HG02588 (cell line): ENCODE data around the gene CCL24.
"Not testable (repeated sequence)": the region's sequence is repeated elsewhere in the genome, so short reads cannot be mapped to it uniquely, and the experiment has no call there.

ENCODE experiments used
- ATAC-seq: cut with Tn5 transposase; IDR thresholded peaks from one replicate; pipeline ENCODE4 v1.9.1; 2021; ENCODE audit warnings: mild to moderate bottlenecking, moderate library complexity; ENCODE audit not compliant: unreplicated experiment

Gene CCL24

GRCh38 chr7:75820688-75821087 is 7.1 kb upstream of the CCL24 start:
- no peak for ATAC-seq

DNA sequence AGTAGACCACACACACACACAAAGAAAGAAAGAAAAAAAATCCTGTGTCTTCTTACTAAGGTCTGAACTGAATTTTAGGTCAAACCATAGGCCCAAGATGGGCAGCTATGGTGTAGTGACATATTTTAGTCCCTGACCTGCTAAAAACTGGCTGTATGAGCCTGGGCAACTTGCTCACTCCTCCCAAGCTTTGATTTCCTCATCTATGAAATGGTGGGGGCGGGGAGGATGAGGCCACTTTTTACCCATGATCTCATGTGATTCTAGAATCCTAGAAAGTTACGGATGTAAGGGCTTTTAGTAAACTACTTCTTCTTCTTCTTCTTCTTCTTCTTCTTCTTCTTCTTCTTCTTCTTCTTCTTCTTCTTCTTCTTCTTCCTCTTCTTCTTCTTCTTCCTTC is 6.1 kb upstream of the CCL24 start:
- no peak for ATAC-seq

GRCh38 chr7:75818472-75818871 is 4.9 kb upstream of the CCL24 start:
- ATAC-seq, result no peak

DNA sequence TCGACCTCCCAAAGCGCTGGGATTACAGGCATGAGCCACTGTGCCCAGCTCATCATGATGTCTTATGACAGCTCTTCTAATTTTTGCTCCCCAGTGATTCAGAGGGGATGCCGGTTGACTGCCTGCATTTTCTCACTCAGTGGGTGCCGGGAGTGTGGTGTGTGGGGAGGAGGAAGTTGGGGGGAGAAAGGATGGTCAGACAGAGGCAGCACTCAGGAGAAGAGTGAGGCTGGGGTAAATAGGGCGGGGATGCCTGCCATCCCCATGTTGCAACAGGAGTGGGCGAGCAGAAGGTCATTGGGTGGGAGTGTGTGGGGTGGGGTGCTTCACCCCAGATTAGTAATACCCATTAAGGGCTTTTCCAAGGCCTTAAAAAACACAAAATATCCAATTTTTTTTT is 3.5 kb upstream of the CCL24 start:
- ATAC-seq, result no peak

DNA sequence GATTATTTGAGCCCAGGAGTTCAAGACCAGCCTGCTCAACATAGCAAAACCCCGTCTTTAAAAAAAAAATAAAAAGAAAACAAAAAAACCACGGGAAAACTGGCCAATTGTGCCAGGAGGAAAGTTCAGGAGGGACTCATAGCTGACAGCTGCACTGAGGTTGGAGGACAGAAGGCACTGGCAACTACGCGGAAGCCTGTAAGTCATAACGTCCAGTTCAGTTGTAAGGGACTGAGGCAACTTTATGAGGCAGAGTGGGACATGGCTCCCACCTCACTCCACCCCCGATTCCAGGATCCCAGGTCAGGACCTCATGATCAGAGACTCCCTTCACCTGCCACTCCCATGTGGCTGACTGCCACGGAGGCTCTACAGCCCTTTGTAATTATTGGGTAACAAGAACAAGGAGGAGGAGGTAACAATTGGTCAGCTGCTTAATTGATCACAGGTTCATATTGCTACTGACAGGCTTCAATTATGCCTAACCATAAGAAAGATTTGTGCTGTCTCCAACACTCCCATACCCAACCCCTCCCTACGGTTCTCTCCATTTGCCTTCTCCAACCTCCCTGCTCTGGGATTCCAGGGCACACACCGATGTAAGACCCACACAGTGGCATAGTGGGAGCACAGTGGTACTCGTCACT is 1.9 kb upstream of the CCL24 start:
- ATAC-seq, result no peak

DNA sequence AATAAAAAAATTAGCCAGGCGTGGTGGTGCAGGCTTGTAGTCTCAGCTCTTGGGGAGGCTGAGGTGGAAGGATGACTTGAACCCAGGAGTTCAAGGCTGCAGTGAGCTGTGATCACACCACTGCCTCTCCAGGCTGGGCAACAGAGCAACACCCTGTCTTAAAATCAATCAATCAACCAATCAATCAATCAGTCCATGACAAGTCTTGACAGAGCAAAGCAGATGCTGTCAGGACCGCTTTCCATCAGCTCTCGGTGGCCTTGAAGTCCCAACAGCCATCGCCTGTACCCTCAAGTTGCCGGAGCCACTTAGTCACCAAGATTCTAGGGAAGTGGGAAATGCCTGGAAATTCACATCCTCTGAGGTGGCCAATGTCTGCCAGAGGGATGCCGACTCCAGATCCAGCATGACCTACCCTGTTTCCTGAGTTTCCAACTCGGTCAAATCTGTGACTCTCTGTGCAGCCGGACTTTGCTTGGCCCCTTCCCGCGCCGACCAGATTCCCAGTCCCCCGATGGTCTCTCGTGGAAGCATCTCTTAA is 871 bp upstream of the CCL24 start:
- no peak for ATAC-seq

DNA sequence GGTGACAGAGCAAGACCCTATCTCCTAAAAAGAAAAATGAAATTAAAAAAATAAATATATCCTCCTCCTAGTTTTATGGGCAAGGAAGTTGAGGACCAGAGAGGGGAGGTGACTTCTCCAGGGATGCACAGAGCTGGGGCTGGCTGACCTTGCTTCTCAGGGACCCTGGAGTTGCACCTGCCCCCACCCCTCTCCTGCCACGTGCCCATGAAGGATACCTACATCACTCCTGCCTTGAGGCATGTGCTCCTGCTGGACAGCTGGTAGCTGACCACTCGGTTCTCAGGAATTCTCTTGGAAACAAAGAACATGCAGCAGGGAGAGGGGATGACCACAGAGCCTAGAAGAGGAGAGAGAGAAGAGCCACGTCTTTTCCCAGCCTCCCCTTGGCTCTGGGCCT is 522 bp downstream of the CCL24 start:
- ATAC-seq, result no peak

DNA sequence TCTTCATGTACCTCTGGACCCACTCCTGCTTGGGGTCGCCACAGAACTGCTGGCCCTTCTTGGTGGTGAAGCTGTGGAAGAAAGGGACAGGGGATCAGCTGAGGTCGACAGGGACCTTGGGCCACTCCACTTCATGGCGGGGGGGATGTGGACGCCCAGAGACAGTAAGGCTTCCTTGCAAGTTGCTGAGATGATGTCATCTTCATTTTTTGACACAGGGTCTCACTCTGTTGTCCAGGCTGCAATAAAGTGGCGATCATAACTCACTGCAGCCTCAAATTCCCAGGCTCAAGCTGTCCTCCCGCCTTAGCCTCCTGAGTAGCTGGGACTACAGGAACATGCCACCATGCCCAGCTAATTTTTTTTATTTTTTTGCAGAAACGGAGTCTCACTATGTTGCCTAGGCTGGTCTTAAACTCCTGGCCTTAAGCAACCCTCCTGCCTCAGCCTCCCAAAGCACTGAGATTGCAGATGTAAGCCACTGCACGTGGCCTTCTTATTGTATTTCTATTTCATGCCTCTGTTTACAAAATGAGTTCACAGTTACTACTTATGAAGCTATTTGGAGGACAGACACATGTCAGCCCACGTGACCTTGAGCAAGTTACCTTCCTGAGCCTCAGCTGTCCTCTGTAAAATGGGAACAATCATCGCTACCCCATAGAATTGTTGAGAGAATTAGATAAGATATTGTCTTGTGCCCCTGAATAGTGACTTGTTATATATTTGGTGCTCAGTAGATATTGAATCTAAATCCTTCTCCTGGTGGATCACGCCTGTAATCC is 1.5 kb downstream of the CCL24 start:
- ATAC-seq, result no peak

GRCh38 chr7:75809396-75809795 is 4.2 kb downstream of the CCL24 start:
- ATAC-seq, result no peak

- no peak for ATAC-seq
Measured at GRCh38 chr7:75808106-75808505, 5.5 kb downstream of the CCL24 start.

GRCh38 chr7:75807452-75807851 is 6.2 kb downstream of the CCL24 start:
- ATAC-seq, result no peak

- no peak for ATAC-seq
Measured at GRCh38 chr7:75806560-75807307, 6.9 kb downstream of the CCL24 start.

DNA sequence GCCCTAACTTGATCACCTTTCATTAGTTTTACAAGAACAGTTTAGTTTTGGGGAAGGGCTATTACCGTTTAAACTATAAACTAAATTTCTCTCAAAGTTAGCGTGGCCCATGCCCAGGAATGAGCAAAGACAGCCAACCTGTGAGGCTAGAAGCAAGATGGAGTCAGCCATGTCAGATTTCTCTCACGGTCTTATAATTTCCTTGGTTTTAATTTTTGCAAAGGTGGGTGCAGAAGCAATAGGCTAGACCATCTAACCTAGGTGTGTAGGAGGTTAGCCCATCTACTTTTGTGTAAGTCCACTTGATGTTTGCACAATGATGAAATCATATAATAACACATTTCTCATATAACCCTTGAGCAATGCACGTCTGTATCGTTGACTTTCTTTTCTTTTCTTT is 8.9 kb downstream of the CCL24 start:
- no peak for ATAC-seq

- ATAC-seq, result no peak
Measured at GRCh38 chr7:75804004-75804403, 9.6 kb downstream of the CCL24 start.

DNA sequence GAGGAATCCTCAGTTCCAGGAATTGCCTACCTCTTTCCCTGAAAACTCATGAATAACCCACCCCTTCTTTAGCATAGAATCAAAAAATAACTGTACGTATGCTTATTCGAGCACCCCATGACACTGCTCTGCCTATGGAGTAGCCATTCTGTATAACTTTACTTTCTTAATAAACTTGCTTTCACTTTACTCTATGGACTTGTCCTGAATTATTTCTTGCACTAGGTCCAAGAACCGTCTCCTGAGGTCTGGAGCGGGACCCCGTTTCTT is 11.1 kb downstream of the CCL24 start:
- ATAC-seq, result no peak

DNA sequence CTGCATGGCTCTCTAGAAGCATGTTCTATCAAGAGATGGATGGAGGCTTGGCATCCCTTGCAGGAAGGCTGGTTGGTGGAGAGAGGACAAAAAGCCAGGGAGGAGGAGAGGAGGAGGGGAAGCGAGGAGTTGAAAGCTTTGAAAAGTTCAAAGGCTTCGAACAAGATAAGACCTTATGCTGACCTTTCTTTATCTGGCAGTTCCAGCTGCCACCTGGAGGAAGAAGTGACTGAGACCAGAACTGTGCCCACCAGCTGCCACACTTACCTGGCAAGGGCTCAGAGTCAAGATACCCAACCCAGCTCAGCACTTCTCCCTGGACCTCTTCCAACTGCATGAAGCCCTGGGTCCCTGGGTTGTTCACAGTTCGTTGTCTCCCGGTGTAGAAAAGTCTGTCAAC is 14.8 kb downstream of the CCL24 start:
- ATAC-seq, result no peak

GRCh38 chr7:75796420-75796819 is 17.2 kb downstream of the CCL24 start:
- ATAC-seq, result no peak

GRCh38 chr7:75795831-75796285 is 17.7 kb downstream of the CCL24 start:
- no peak for ATAC-seq

- ATAC-seq, result no peak
Measured at GRCh38 chr7:75793676-75794075, 19.9 kb downstream of the CCL24 start.

- not testable (repeated sequence) for ATAC-seq
Measured at GRCh38 chr7:75792567-75792966, 21.0 kb downstream of the CCL24 start.

GRCh38 chr7:75789361-75789924 is 24.2 kb downstream of the CCL24 start:
- ATAC-seq, result no peak
